Natural killer cell treated with Interleukin-12 subunit alpha and Interleukin-12 subunit beta and Interleukin-15 and Interleukin-18, amount 100 ng/mL, for 72 hours (primary cell): ENCODE results near the gene DPP7. TPM values are rescaled to one million over a fixed set of nuclear protein-coding genes. Genes with fewer than 3 reads are reported as not detected.
"Not testable (repeated sequence)": the region's sequence is repeated elsewhere in the genome, so short reads cannot be mapped to it uniquely, and the experiment has no call there.

Experiments
- ATAC-seq, 2 donors: fragments of 150-1000 bp; cut with Tn5 transposase in 1 of 2; sonication (Bioruptor Pico), chemical (Tn5 transposase) in 1 of 2; 2 replicates each; pipeline ENCODE4 v1.10.0; 2021
- DNase-seq: peaks from one replicate; pipeline ENCODE4 v3.0.0; 2022; ENCODE audit warnings: low spot score
- H3K27ac Mint-ChIP-seq, 2 donors: 1 replicate in 1 of 2; 2 replicates in 1 of 2; pipeline ENCODE4 v1.8.0; 2022; ENCODE audit warnings: mixed read lengths in 2 of 2, mild to moderate bottlenecking in 1 of 2, moderate library complexity in 1 of 2
- H3K27me3 Mint-ChIP-seq, 2 donors: 1 replicate in 1 of 2; 2 replicates in 1 of 2; pipeline ENCODE4 v1.8.0; 2022; ENCODE audit warnings: mixed read lengths in 2 of 2
- H3K36me3 Mint-ChIP-seq: one replicate; pipeline ENCODE4 v1.8.0; 2022; ENCODE audit warnings: mixed read lengths
- H3K4me1 Mint-ChIP-seq, 2 donors: 1 replicate in 1 of 2; 2 replicates in 1 of 2; pipeline ENCODE4 v1.8.0; 2022; ENCODE audit warnings: low read depth in 2 of 2, mixed read lengths in 2 of 2, mild to moderate bottlenecking in 1 of 2
- H3K4me3 Mint-ChIP-seq: one replicate; pipeline ENCODE4 v1.8.0; 2022; ENCODE audit warnings: mixed read lengths
- H3K9me3 Mint-ChIP-seq: 2 replicates; pipeline ENCODE4 v1.8.0; 2022; ENCODE audit warnings: mixed read lengths
- total RNA-seq, 2 donors: library from RNA; stranded (reverse); gene quantifications; one replicate each; pipeline ENCODE4 v1.2.3, GENCODE V29; 2022

Gene DPP7
- total RNA-seq, 2 donors from 2014 or later = 188 to 310 TPM

- ATAC-seq = no peak
- peak overlapping the region; percentile 90 for H3K4me3 Mint-ChIP-seq
- H3K27ac Mint-ChIP-seq = peak overlapping the region; percentile 81 to 95
- H3K4me1 Mint-ChIP-seq = peaks cover 24 to 25% of the 10 kb centered on the region in 2 donors
- peak; percentile 52 for DNase-seq
- H3K36me3 Mint-ChIP-seq = no peaks in the 10 kb centered on the region
- no peaks in the 10 kb centered on the region for H3K9me3 Mint-ChIP-seq
- peaks cover 0 to 2% of the 10 kb centered on the region in 2 donors for H3K27me3 Mint-ChIP-seq
Measured at GRCh38 chr9:137128862-137129455, 14.4 kb upstream of the DPP7 start.

GRCh38 chr9:137128158-137128861 lies 13.8 kb upstream of the DPP7 start:
- Mint-ChIP-seq H3K4me1 (peaks cover 24 to 25% of the 10 kb centered on the region in 2 donors), H3K36me3 (no peaks in the 10 kb centered on the region), H3K9me3 (no peaks in the 10 kb centered on the region), H3K4me3 (peak overlapping the region; percentile 90), H3K27me3 (peaks cover 0 to 2% of the 10 kb centered on the region in 2 donors), H3K27ac (peak overlapping the region; percentile 81 to 95)
- ATAC-seq (no peak), DNase-seq (peak; percentile 53)

- no peak for DNase-seq
Measured at GRCh38 chr9:137127301-137128157, 13.0 kb upstream of the DPP7 start.

GRCh38 chr9:137126786-137127185 lies 12.3 kb upstream of the DPP7 start:
- Mint-ChIP-seq H3K9me3 (no peaks in the 10 kb centered on the region), H3K27me3 (no peaks in the 10 kb centered on the region), H3K27ac (peak overlapping the region; percentile 81 to 95), H3K36me3 (no peaks in the 10 kb centered on the region), H3K4me1 (peaks cover 29 to 31% of the 10 kb centered on the region in 2 donors), H3K4me3 (peak overlapping the region; percentile 90)
- ATAC-seq = no peak
- no peak for DNase-seq

More at GRCh38 chr9:137127301-137128157, 13.0 kb upstream of the DPP7 start:
- Mint-ChIP-seq H3K4me1 (peaks cover 24 to 25% of the 10 kb centered on the region in 2 donors), H3K27ac (peak overlapping the region; percentile 81 to 95), H3K27me3 (no peaks in the 10 kb centered on the region), H3K36me3 (no peaks in the 10 kb centered on the region), H3K9me3 (no peaks in the 10 kb centered on the region), H3K4me3 (peak overlapping the region; percentile 90)
- ATAC-seq = no peak

GRCh38 chr9:137123952-137124462 lies 9.5 kb upstream of the DPP7 start:
- not testable (repeated sequence) for ATAC-seq, H3K4me3 Mint-ChIP-seq, H3K36me3 Mint-ChIP-seq, H3K9me3 Mint-ChIP-seq, H3K27me3 Mint-ChIP-seq, H3K27ac Mint-ChIP-seq, DNase-seq
- peaks cover 31 to 34% of the 10 kb centered on the region in 2 donors for H3K4me1 Mint-ChIP-seq

- H3K4me1 Mint-ChIP-seq = peaks cover 26 to 29% of the 10 kb centered on the region in 2 donors
- no peak for DNase-seq
- no peaks in the 10 kb centered on the region for H3K36me3 Mint-ChIP-seq
- no peak for ATAC-seq
- H3K9me3 Mint-ChIP-seq = no peaks in the 10 kb centered on the region
- no peak overlapping the region for H3K27ac Mint-ChIP-seq
- no peaks in the 10 kb centered on the region for H3K27me3 Mint-ChIP-seq
- H3K4me3 Mint-ChIP-seq = no peak overlapping the region
Measured at GRCh38 chr9:137123468-137123837, 8.9 kb upstream of the DPP7 start.

- not testable (repeated sequence) for H3K9me3 Mint-ChIP-seq, H3K27me3 Mint-ChIP-seq, H3K4me3 Mint-ChIP-seq, H3K36me3 Mint-ChIP-seq, H3K27ac Mint-ChIP-seq, DNase-seq, ATAC-seq
- H3K4me1 Mint-ChIP-seq = peaks cover 21 to 24% of the 10 kb centered on the region in 2 donors
Measured at GRCh38 chr9:137122796-137123467, 8.4 kb upstream of the DPP7 start.

GRCh38 chr9:137121927-137122795 lies 7.6 kb upstream of the DPP7 start:
- not testable (repeated sequence) for H3K27me3 Mint-ChIP-seq, H3K4me3 Mint-ChIP-seq, H3K36me3 Mint-ChIP-seq, DNase-seq, H3K9me3 Mint-ChIP-seq, ATAC-seq
- H3K4me1 Mint-ChIP-seq = peaks cover 13 to 17% of the 10 kb centered on the region in 2 donors
- peak overlapping the region in 1 of 2 donors; percentile 19 for H3K27ac Mint-ChIP-seq

GRCh38 chr9:137118092-137118603 lies 3.6 kb upstream of the DPP7 start:
- not testable (repeated sequence) for H3K9me3 Mint-ChIP-seq, H3K27me3 Mint-ChIP-seq, DNase-seq, H3K27ac Mint-ChIP-seq, H3K36me3 Mint-ChIP-seq, H3K4me1 Mint-ChIP-seq, ATAC-seq, H3K4me3 Mint-ChIP-seq

- DNase-seq (peak; percentile 59), ATAC-seq (no peak)
- H3K27ac Mint-ChIP-seq = no peak overlapping the region
- H3K9me3 Mint-ChIP-seq = no peaks in the 10 kb centered on the region
- no peaks in the 10 kb centered on the region for H3K27me3 Mint-ChIP-seq
- H3K4me1 Mint-ChIP-seq = peaks cover 4 to 11% of the 10 kb centered on the region in 2 donors
- H3K36me3 Mint-ChIP-seq = no peaks in the 10 kb centered on the region
- H3K4me3 Mint-ChIP-seq = no peak overlapping the region
Measured at GRCh38 chr9:137117269-137117731, 2.8 kb upstream of the DPP7 start.

GRCh38 chr9:137116728-137117127 lies 2.2 kb upstream of the DPP7 start:
- ATAC-seq (no peak), DNase-seq (no peak)
- no peak overlapping the region for H3K27ac Mint-ChIP-seq
- H3K4me3 Mint-ChIP-seq = no peak overlapping the region
- H3K36me3 Mint-ChIP-seq = no peaks in the 10 kb centered on the region
- H3K9me3 Mint-ChIP-seq = no peaks in the 10 kb centered on the region
- peaks cover 0 to 7% of the 10 kb centered on the region in 2 donors for H3K4me1 Mint-ChIP-seq
- no peaks in the 10 kb centered on the region for H3K27me3 Mint-ChIP-seq

GRCh38 chr9:137116027-137116507 lies 1.5 kb upstream of the DPP7 start:
- DNase-seq = no peak
- no peak for ATAC-seq
- H3K9me3 Mint-ChIP-seq = no peaks in the 10 kb centered on the region
- H3K27me3 Mint-ChIP-seq = no peaks in the 10 kb centered on the region
- peaks cover 0 to 7% of the 10 kb centered on the region in 2 donors for H3K4me1 Mint-ChIP-seq
- no peak overlapping the region for H3K27ac Mint-ChIP-seq
- no peaks in the 10 kb centered on the region for H3K36me3 Mint-ChIP-seq
- H3K4me3 Mint-ChIP-seq = no peak overlapping the region
